CD8-positive, alpha-beta memory T cell (primary cell): Measurements from ENCODE around the gene BEGAIN. TPM values are rescaled to one million over a fixed set of nuclear protein-coding genes. Genes with fewer than 3 reads are reported as not detected.
A peak's percentile ranks its signal among the peaks of the same experiment; 100 is the strongest.

Experiments used
- CTCF ChIA-PET: fragments of 350-600 bp; sonication (Branson Sonifier 250); formaldehyde crosslinking; loops from one replicate; lab custom pipeline; 2021; ENCODE audit warnings: antibody characterized with exemption; lab: Charles Lee
- POLR2A ChIA-PET: fragments of 350-600 bp; sonication (Branson Sonifier 250); formaldehyde crosslinking; loops from one replicate; lab custom pipeline; 2021; ENCODE audit warnings: antibody characterized with exemption; lab: Charles Lee
- DNase-seq, 5 donors: peaks; one replicate each; pipeline versions ENCODE4 v3.0.0 to v3.0.0-alpha.2; 2020 to 2022; ENCODE audit warnings: mixed read lengths in 1 of 5
- H3K27ac ChIP-seq: one replicate; pipeline ENCODE4 v1.7.0; 2013; ENCODE audit warnings: low read depth, mild to moderate bottlenecking, low read length, moderate library complexity
- H3K27me3 ChIP-seq: 2 replicates; pipeline ENCODE4 v1.7.0; 2013; ENCODE audit warnings: low read length, mild to moderate bottlenecking; ENCODE audit not compliant: insufficient read depth, poor library complexity, severe bottlenecking
- H3K36me3 ChIP-seq: 2 replicates; pipeline ENCODE4 v1.7.0; 2013; ENCODE audit warnings: mild to moderate bottlenecking, low read length, moderate library complexity; ENCODE audit not compliant: insufficient read depth
- H3K4me1 ChIP-seq: 2 replicates; pipeline ENCODE4 v1.7.0; 2013; ENCODE audit warnings: mild to moderate bottlenecking, low read length, moderate library complexity; ENCODE audit not compliant: insufficient read depth
- H3K4me3 ChIP-seq: 2 replicates; pipeline ENCODE4 v1.7.0; 2013; ENCODE audit warnings: mild to moderate bottlenecking, low read length
- H3K9me3 ChIP-seq: 2 replicates; pipeline ENCODE4 v1.7.0; 2013; ENCODE audit warnings: mild to moderate bottlenecking, low read length
- H3K27ac Mint-ChIP-seq, 8 donors: one replicate each; pipeline ENCODE4 v1.8.0; 2020 to 2021; ENCODE audit warnings: mixed read lengths in 8 of 8, mild to moderate bottlenecking in 6 of 8, inconsistent platforms in 3 of 8, moderate library complexity in 3 of 8
- H3K27me3 Mint-ChIP-seq, 2 donors: one replicate each; pipeline ENCODE4 v1.8.0; 2020 to 2021; ENCODE audit warnings: mixed read lengths in 2 of 2, mild to moderate bottlenecking in 1 of 2, moderate library complexity in 1 of 2
- H3K36me3 Mint-ChIP-seq, 3 donors: one replicate each; pipeline ENCODE4 v1.8.0; 2020 to 2021; ENCODE audit warnings: mixed read lengths in 3 of 3, inconsistent platforms in 1 of 3, mild to moderate bottlenecking in 1 of 3
- H3K4me1 Mint-ChIP-seq, 3 donors: one replicate each; pipeline ENCODE4 v1.8.0; 2020 to 2021; ENCODE audit warnings: mixed read lengths in 3 of 3, inconsistent platforms in 1 of 3, mild to moderate bottlenecking in 1 of 3
- H3K4me3 Mint-ChIP-seq, 7 donors: one replicate each; pipeline ENCODE4 v1.8.0; 2020 to 2021; ENCODE audit warnings: mixed read lengths in 7 of 7, mild to moderate bottlenecking in 6 of 7, moderate library complexity in 4 of 7, inconsistent platforms in 2 of 7
- H3K9me3 Mint-ChIP-seq, 5 donors: one replicate each; pipeline ENCODE4 v1.8.0; 2020 to 2022; ENCODE audit warnings: mixed read lengths in 5 of 5, mild to moderate bottlenecking in 3 of 5, moderate library complexity in 2 of 5, inconsistent platforms in 1 of 5
- polyA plus RNA-seq: library from polyadenylated mRNA; unstranded; fragments of 300-500 nt; fragmentation: Illumina TruSeq; gene quantifications from one replicate; pipeline ENCODE4 v1.2.3, GENCODE V29; 2021
- total RNA-seq, 2 experiments: library from RNA; stranded (reverse); gene quantifications; one replicate each; pipeline ENCODE4 v1.2.3, GENCODE V29; 2021

BEGAIN gene
- total RNA-seq (1 to 10 TPM; 2.4 TPM), polyA plus RNA-seq (0.26 TPM)

GRCh38 chr14:100587086-100587762 lies at the start of gene BEGAIN:
Gene BEGAIN, minus strand, starts transcription at chr14:100587417. Its CDS starts 127 bp downstream, at chr14:100587290.
- Histone ChIP-seq H3K27ac (no peak within 1 kb of the TSS), H3K9me3 (no peaks in the 10 kb centered on the region), H3K36me3 (no peaks in the 10 kb centered on the region), H3K27me3 (peaks cover 4% of the 10 kb centered on the region), H3K4me1 (no peaks in the 10 kb centered on the region), H3K4me3 (peak within 1 kb of the TSS; percentile 39)
- peak in 1 of 5 donors; percentile 40 for DNase-seq
- peak within 1 kb of the TSS; percentile 34 to 76 (median 65) for H3K4me3 Mint-ChIP-seq
- ChIA-PET CTCF (interaction anchor here (0.8 kb wide), 1 partner anchor 59 kb away, joined by 4 read pairs; no protein-coding TSS in a partner anchor), POLR2A (no interaction called here)
- no peaks in the 10 kb centered on the region for H3K36me3 Mint-ChIP-seq
- H3K27me3 Mint-ChIP-seq = peaks cover 22 to 32% of the 10 kb centered on the region in 2 donors
- peaks cover 0 to 7% (median 6%) of the 10 kb centered on the region in 3 donors for H3K4me1 Mint-ChIP-seq
- no peaks in the 10 kb centered on the region for H3K9me3 Mint-ChIP-seq
- H3K27ac Mint-ChIP-seq = peak within 1 kb of the TSS in 1 of 8 donors; percentile 77

- H3K4me3 Mint-ChIP-seq = no peak overlapping the region
- H3K4me1 Mint-ChIP-seq = peaks cover 28 to 37% (median 30%) of the 10 kb centered on the region in 3 donors
- H3K27ac Mint-ChIP-seq = peak overlapping the region in 1 of 8 donors; percentile 33
- H3K27me3 Mint-ChIP-seq = peaks cover 3 to 9% of the 10 kb centered on the region in 2 donors
- peaks cover 0 to 3% (median 0%) of the 10 kb centered on the region in 3 donors for H3K36me3 Mint-ChIP-seq
- no peaks in the 10 kb centered on the region for H3K9me3 Mint-ChIP-seq
- H3K4me1 ChIP-seq = peaks cover 39% of the 10 kb centered on the region
- ChIA-PET CTCF (interaction anchor here (3.2 to 3.5 kb wide), 2 partner anchors 9 to 17 kb away, joined by 9 to 15 read pairs; no protein-coding TSS in a partner anchor), POLR2A (no interaction called here)
- no peaks in the 10 kb centered on the region for H3K36me3 ChIP-seq
- H3K4me3 ChIP-seq = no peak overlapping the region
- H3K27me3 ChIP-seq = no peaks in the 10 kb centered on the region
- DNase-seq = no peak
- no peaks in the 10 kb centered on the region for H3K9me3 ChIP-seq
- H3K27ac ChIP-seq = no peak overlapping the region
Measured at GRCh38 chr14:100636559-100636958, 49.3 kb upstream of the BEGAIN start.

- Histone ChIP-seq H3K36me3 (no peaks in the 10 kb centered on the region), H3K9me3 (no peaks in the 10 kb centered on the region), H3K4me1 (peaks cover 14% of the 10 kb centered on the region), H3K4me3 (no peak overlapping the region), H3K27ac (no peak overlapping the region), H3K27me3 (no peaks in the 10 kb centered on the region)
- ChIA-PET CTCF (interaction anchor here (1.0 kb wide), 1 partner anchor 12 kb away, joined by 5 read pairs; no protein-coding TSS in a partner anchor), POLR2A (no interaction called here)
- H3K36me3 Mint-ChIP-seq = peaks cover 0 to 3% (median 0%) of the 10 kb centered on the region in 3 donors
- peak in 1 of 5 donors; percentile 8 for DNase-seq
- H3K27ac Mint-ChIP-seq = no peak overlapping the region
- peaks cover 4 to 11% (median 5%) of the 10 kb centered on the region in 3 donors for H3K4me1 Mint-ChIP-seq
- no peak overlapping the region for H3K4me3 Mint-ChIP-seq
- no peaks in the 10 kb centered on the region for H3K9me3 Mint-ChIP-seq
- peaks cover 3 to 7% of the 10 kb centered on the region in 2 donors for H3K27me3 Mint-ChIP-seq
Measured at GRCh38 chr14:100634026-100634425, 46.8 kb upstream of the BEGAIN start.

- Mint-ChIP-seq H3K9me3 (no peaks in the 10 kb centered on the region), H3K4me1 (peaks cover 0 to 5% (median 0%) of the 10 kb centered on the region in 3 donors), H3K27me3 (peaks cover 3 to 7% of the 10 kb centered on the region in 2 donors), H3K27ac (no peak overlapping the region), H3K4me3 (no peak overlapping the region), H3K36me3 (peaks cover 0 to 3% (median 0%) of the 10 kb centered on the region in 3 donors)
- ChIA-PET POLR2A (no interaction called here), CTCF (interaction anchor here (1.0 kb wide), 1 partner anchor 12 kb away, joined by 5 read pairs; no protein-coding TSS in a partner anchor)
- no peak overlapping the region for H3K4me3 ChIP-seq
- peaks cover 8% of the 10 kb centered on the region for H3K4me1 ChIP-seq
- H3K27me3 ChIP-seq = no peaks in the 10 kb centered on the region
- H3K27ac ChIP-seq = no peak overlapping the region
- no peaks in the 10 kb centered on the region for H3K36me3 ChIP-seq
- DNase-seq = peak in 1 of 5 donors; percentile 10
- no peaks in the 10 kb centered on the region for H3K9me3 ChIP-seq
Measured at GRCh38 chr14:100633406-100633805, 46.2 kb upstream of the BEGAIN start.

- ChIA-PET CTCF (interaction anchor here (1.0 to 1.1 kb wide), 2 partner anchors 16 kb away, joined by 3 read pairs; no protein-coding TSS in a partner anchor), POLR2A (no interaction called here)
- H3K9me3 ChIP-seq = no peaks in the 10 kb centered on the region
- H3K27ac Mint-ChIP-seq = no peak overlapping the region
- H3K36me3 ChIP-seq = no peaks in the 10 kb centered on the region
- no peak overlapping the region for H3K4me3 ChIP-seq
- H3K4me1 ChIP-seq = no peaks in the 10 kb centered on the region
- H3K27ac ChIP-seq = no peak overlapping the region
- DNase-seq = peak in 1 of 5 donors; percentile 9
- H3K36me3 Mint-ChIP-seq = peaks cover 0 to 5% (median 0%) of the 10 kb centered on the region in 3 donors
- no peaks in the 10 kb centered on the region for H3K27me3 ChIP-seq
- H3K27me3 Mint-ChIP-seq = peaks cover 10 to 21% of the 10 kb centered on the region in 2 donors
- H3K9me3 Mint-ChIP-seq = peaks cover 0 to 5% (median 0%) of the 10 kb centered on the region in 5 donors
- H3K4me3 Mint-ChIP-seq = no peak overlapping the region
- peaks cover 0 to 1% (median 0%) of the 10 kb centered on the region in 3 donors for H3K4me1 Mint-ChIP-seq
Measured at GRCh38 chr14:100629696-100630095, 42.5 kb upstream of the BEGAIN start.

- H3K9me3 Mint-ChIP-seq = peaks cover 0 to 7% (median 0%) of the 10 kb centered on the region in 5 donors
- H3K27me3 ChIP-seq = no peaks in the 10 kb centered on the region
- CTCF ChIA-PET = interaction anchor here (1.0 kb wide), 1 partner anchor 17 kb away, joined by 3 read pairs; no protein-coding TSS in a partner anchor
Measured at GRCh38 chr14:100629098-100629497, 41.9 kb upstream of the BEGAIN start.

GRCh38 chr14:100628225-100628624 lies 41.0 kb upstream of the BEGAIN start:
- peaks cover 0 to 4% (median 0%) of the 10 kb centered on the region in 3 donors for H3K4me1 Mint-ChIP-seq
- no peak overlapping the region for H3K4me3 Mint-ChIP-seq
- Histone ChIP-seq H3K4me1 (no peaks in the 10 kb centered on the region), H3K27ac (no peak overlapping the region), H3K36me3 (no peaks in the 10 kb centered on the region), H3K27me3 (no peaks in the 10 kb centered on the region), H3K4me3 (no peak overlapping the region), H3K9me3 (no peaks in the 10 kb centered on the region)
- H3K27ac Mint-ChIP-seq = no peak overlapping the region
- CTCF ChIA-PET = interaction anchor here (2.5 kb wide), 1 partner anchor 17 kb away, joined by 8 read pairs; no protein-coding TSS in a partner anchor
- H3K9me3 Mint-ChIP-seq = peaks cover 0 to 7% (median 0%) of the 10 kb centered on the region in 5 donors
- H3K27me3 Mint-ChIP-seq = peaks cover 11 to 33% of the 10 kb centered on the region in 2 donors
- H3K36me3 Mint-ChIP-seq = peaks cover 0 to 8% (median 0%) of the 10 kb centered on the region in 3 donors
- no peak for DNase-seq
- POLR2A ChIA-PET = no interaction called here

More at GRCh38 chr14:100629098-100629497, 41.9 kb upstream of the BEGAIN start:
- no peaks in the 10 kb centered on the region for H3K36me3 ChIP-seq
- H3K27ac ChIP-seq = no peak overlapping the region
- Mint-ChIP-seq H3K36me3 (peaks cover 0 to 8% (median 0%) of the 10 kb centered on the region in 3 donors), H3K27me3 (peaks cover 10 to 25% of the 10 kb centered on the region in 2 donors), H3K4me1 (peaks cover 0 to 4% (median 0%) of the 10 kb centered on the region in 3 donors), H3K4me3 (no peak overlapping the region), H3K27ac (no peak overlapping the region)
- POLR2A ChIA-PET = no interaction called here
- H3K4me1 ChIP-seq = no peaks in the 10 kb centered on the region
- H3K4me3 ChIP-seq = no peak overlapping the region
- no peaks in the 10 kb centered on the region for H3K9me3 ChIP-seq
- DNase-seq = peak in 1 of 5 donors; percentile 44
